Neural cell (in vitro differentiated cells): ENCODE results near the gene RNF217. TPM values are rescaled to one million over a fixed set of nuclear protein-coding genes. Genes with fewer than 3 reads are reported as not detected.
"Not testable (repeated sequence)": the region's sequence is repeated elsewhere in the genome, so short reads cannot be mapped to it uniquely, and the experiment has no call there.

Source experiments
- H2AFZ ChIP-seq: fragments of 200-600, 300-800 bp; sonication (generic), shearing (Covaris generic); 2 replicates; pipeline ENCODE4 v1.6.0; 2014; ENCODE audit warnings: low read depth, mild to moderate bottlenecking, antibody characterized with exemption, low read length, moderate library complexity
- H3F3A ChIP-seq: fragments of 200-600 bp; shearing (Covaris generic); 2 replicates; pipeline ENCODE4 v1.6.1; 2016; ENCODE audit warnings: mild to moderate bottlenecking, moderate library complexity, mixed read lengths, antibody characterized with exemption, low read length; ENCODE audit not compliant: insufficient read depth, poor library complexity, severe bottlenecking
- H3K27ac ChIP-seq: fragments of 200-600, 300-800 bp; sonication (generic), shearing (Covaris generic); 2 replicates; pipeline ENCODE4 v1.5.1; 2014; ENCODE audit warnings: mild to moderate bottlenecking, low read length, moderate library complexity
- H3K27me3 ChIP-seq: fragments of 300-800, 200-600 bp; sonication (generic), shearing (Covaris generic); 2 replicates; pipeline ENCODE4 v1.6.0; 2014; ENCODE audit warnings: mild to moderate bottlenecking, low read depth, low read length, moderate library complexity; ENCODE audit not compliant: insufficient read depth
- H3K36me3 ChIP-seq: fragments of 300-800, 200-600 bp; sonication (generic), shearing (Covaris generic); 2 replicates; pipeline ENCODE4 v1.5.1; 2014; ENCODE audit warnings: mild to moderate bottlenecking, antibody characterized with exemption, low read length, moderate library complexity; ENCODE audit not compliant: insufficient read depth
- H3K4me2 ChIP-seq: fragments of 300-800, 200-600 bp; sonication (generic), shearing (Covaris generic); 2 replicates; pipeline ENCODE4 v1.6.0; 2014; ENCODE audit warnings: mild to moderate bottlenecking, low read length
- H3K4me3 ChIP-seq: fragments of 300-800, 200-600 bp; sonication (generic), shearing (Covaris generic); 2 replicates; pipeline ENCODE4 v1.5.1; 2014; ENCODE audit warnings: mild to moderate bottlenecking, low read length, moderate library complexity
- H3K79me2 ChIP-seq: fragments of 200-600 bp; shearing (Covaris generic); replicated peaks from 2 replicates; pipeline ENCODE4 v1.6.0; 2014; ENCODE audit warnings: mild to moderate bottlenecking, low read length, moderate library complexity; ENCODE audit not compliant: insufficient read depth
- H3K9ac ChIP-seq: fragments of 300-800, 200-600 bp; sonication (generic), shearing (Covaris generic); 2 replicates; pipeline ENCODE4 v1.6.1; 2016; ENCODE audit warnings: mild to moderate bottlenecking, low read length, mixed read lengths
- H3K9me2 ChIP-seq: fragments of 200-600 bp; shearing (Covaris generic); 2 replicates; pipeline ENCODE4 v1.6.1; 2016; ENCODE audit warnings: mild to moderate bottlenecking, low read length, mixed read lengths; ENCODE audit not compliant: insufficient read depth
- H3K9me3 ChIP-seq: fragments of 200-600, 300-800 bp; sonication (generic), shearing (Covaris generic); 2 replicates; pipeline ENCODE4 v1.6.1; 2016; ENCODE audit warnings: mild to moderate bottlenecking, mixed run types, low read length, moderate library complexity, mixed read lengths
- H4K20me1 ChIP-seq: fragments of 200-600 bp; shearing (Covaris generic); 2 replicates; pipeline ENCODE4 v1.6.1; 2016; ENCODE audit warnings: mild to moderate bottlenecking, mixed run types; ENCODE audit not compliant: insufficient read depth
- EP300 ChIP-seq: fragments of 450-650 bp; conservative IDR thresholded peaks from 2 replicates; pipeline ENCODE4 v1.6.1; 2014; ENCODE audit warnings: antibody characterized with exemption, mild to moderate bottlenecking, moderate library complexity; ENCODE audit not compliant: poor library complexity, severe bottlenecking
- EZH2 ChIP-seq: fragments of 200-600, 300-800 bp; shearing (Covaris generic), sonication (generic); IDR thresholded peaks from 2 replicates; pipeline ENCODE4 v1.6.1; 2014; ENCODE audit warnings: antibody characterized with exemption, low read length, borderline replicate concordance, mild to moderate bottlenecking; ENCODE audit not compliant: insufficient read depth, poor library complexity, severe bottlenecking
- MXI1 ChIP-seq: fragments of 450-650 bp; conservative IDR thresholded peaks from 2 replicates; pipeline ENCODE4 v1.6.1; 2014; ENCODE audit warnings: antibody characterized with exemption, mild to moderate bottlenecking; ENCODE audit not compliant: poor library complexity, severe bottlenecking
- SMC3 ChIP-seq: fragments of 450-650 bp; conservative IDR thresholded peaks from 2 replicates; pipeline ENCODE4 v1.6.1; 2014; ENCODE audit warnings: antibody characterized with exemption, mild to moderate bottlenecking, moderate library complexity; ENCODE audit not compliant: poor library complexity
- TAF1 ChIP-seq: IDR thresholded peaks from 2 replicates; pipeline ENCODE4 v1.6.1; 2012; ENCODE audit warnings: low read depth
- polyA plus RNA-seq: library from polyadenylated mRNA; depleted of rRNA; stranded (reverse); fragments of >200 nt; gene quantifications from 2 replicates; pipeline ENCODE4 v1.2.3, GENCODE V29; 2014
- TF ChIP-seq, protein P1 (sequence below): IDR thresholded peaks from 2 replicates; pipeline ENCODE4 v1.6.1; 2012; ENCODE audit warnings: borderline replicate concordance
- TF ChIP-seq, protein P2 (sequence below): fragments of 450-650 bp; IDR thresholded peaks from 2 replicates; pipeline ENCODE4 v1.5.1; 2014; ENCODE audit warnings: antibody characterized with exemption, mild to moderate bottlenecking, moderate library complexity; ENCODE audit not compliant: poor library complexity, severe bottlenecking

Gene RNF217
- polyA plus RNA-seq, 1 donor from 2014 or later: 10.2 TPM

DNA sequence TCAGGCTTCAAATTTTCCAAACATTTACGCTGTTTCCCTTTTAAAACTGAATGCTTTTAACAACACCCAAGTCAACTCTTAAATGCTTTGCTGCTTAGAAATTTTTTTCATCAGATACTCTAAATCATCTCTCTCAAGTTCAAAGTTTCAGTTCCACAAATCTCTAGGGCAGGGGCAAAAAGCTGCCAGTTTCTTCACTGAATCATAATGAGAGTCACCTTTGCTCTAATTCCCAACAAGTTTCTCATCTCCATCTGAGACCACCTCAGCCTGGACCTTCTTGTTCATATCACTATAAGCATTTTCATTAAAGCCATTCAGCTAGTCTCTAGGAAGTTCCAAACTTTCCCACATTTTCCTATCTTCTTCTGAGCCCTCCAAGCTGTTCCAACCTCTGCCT lies 69.1 kb downstream of the RNF217 start:
- H4K20me1 ChIP-seq: no peaks in the 10 kb centered on the region
- no peaks in the 10 kb centered on the region for H3K79me2 ChIP-seq
- TF ChIP-seq, protein P1, sequence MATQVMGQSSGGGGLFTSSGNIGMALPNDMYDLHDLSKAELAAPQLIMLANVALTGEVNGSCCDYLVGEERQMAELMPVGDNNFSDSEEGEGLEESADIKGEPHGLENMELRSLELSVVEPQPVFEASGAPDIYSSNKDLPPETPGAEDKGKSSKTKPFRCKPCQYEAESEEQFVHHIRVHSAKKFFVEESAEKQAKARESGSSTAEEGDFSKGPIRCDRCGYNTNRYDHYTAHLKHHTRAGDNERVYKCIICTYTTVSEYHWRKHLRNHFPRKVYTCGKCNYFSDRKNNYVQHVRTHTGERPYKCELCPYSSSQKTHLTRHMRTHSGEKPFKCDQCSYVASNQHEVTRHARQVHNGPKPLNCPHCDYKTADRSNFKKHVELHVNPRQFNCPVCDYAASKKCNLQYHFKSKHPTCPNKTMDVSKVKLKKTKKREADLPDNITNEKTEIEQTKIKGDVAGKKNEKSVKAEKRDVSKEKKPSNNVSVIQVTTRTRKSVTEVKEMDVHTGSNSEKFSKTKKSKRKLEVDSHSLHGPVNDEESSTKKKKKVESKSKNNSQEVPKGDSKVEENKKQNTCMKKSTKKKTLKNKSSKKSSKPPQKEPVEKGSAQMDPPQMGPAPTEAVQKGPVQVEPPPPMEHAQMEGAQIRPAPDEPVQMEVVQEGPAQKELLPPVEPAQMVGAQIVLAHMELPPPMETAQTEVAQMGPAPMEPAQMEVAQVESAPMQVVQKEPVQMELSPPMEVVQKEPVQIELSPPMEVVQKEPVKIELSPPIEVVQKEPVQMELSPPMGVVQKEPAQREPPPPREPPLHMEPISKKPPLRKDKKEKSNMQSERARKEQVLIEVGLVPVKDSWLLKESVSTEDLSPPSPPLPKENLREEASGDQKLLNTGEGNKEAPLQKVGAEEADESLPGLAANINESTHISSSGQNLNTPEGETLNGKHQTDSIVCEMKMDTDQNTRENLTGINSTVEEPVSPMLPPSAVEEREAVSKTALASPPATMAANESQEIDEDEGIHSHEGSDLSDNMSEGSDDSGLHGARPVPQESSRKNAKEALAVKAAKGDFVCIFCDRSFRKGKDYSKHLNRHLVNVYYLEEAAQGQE: no peak
- TF ChIP-seq, protein P2, sequence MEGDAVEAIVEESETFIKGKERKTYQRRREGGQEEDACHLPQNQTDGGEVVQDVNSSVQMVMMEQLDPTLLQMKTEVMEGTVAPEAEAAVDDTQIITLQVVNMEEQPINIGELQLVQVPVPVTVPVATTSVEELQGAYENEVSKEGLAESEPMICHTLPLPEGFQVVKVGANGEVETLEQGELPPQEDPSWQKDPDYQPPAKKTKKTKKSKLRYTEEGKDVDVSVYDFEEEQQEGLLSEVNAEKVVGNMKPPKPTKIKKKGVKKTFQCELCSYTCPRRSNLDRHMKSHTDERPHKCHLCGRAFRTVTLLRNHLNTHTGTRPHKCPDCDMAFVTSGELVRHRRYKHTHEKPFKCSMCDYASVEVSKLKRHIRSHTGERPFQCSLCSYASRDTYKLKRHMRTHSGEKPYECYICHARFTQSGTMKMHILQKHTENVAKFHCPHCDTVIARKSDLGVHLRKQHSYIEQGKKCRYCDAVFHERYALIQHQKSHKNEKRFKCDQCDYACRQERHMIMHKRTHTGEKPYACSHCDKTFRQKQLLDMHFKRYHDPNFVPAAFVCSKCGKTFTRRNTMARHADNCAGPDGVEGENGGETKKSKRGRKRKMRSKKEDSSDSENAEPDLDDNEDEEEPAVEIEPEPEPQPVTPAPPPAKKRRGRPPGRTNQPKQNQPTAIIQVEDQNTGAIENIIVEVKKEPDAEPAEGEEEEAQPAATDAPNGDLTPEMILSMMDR: no peak
- TF ChIP-seq EZH2 (no peak), MXI1 (no peak), EP300 (no peak), TAF1 (no peak), SMC3 (no peak)
- H3K9ac ChIP-seq: no peak overlapping the region
- no peaks in the 10 kb centered on the region for H3K9me2 ChIP-seq
- H3F3A ChIP-seq: no peaks in the 10 kb centered on the region
- H3K27me3 ChIP-seq: no peaks in the 10 kb centered on the region
- no peaks in the 10 kb centered on the region for H3K36me3 ChIP-seq
- no peaks in the 10 kb centered on the region for H3K9me3 ChIP-seq
- no peak overlapping the region for H3K4me2 ChIP-seq
- no peak overlapping the region for H2AFZ ChIP-seq
- H3K4me3 ChIP-seq: no peak overlapping the region
- no peak overlapping the region for H3K27ac ChIP-seq

DNA sequence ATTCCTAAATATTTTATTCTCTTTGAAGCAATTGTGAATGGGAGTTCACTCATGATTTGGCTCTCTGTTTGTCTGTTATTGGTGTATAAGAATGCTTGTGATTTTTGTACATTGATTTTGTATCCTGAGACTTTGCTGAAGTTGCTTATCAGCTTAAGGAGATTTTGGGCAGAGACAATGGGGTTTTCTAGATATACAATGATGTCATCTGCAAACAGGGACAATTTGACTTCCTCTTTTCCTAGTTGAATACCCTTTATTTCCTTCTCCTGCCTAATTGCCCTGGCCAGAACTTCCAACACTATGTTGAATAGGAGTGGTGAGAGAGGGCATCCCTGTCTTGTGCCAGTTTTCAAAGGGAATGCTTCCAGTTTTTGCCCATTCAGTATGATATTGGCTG lies 72.7 kb downstream of the RNF217 start:
- not testable (repeated sequence) for H3K4me2 ChIP-seq, H3K9me2 ChIP-seq, H3K27ac ChIP-seq, H4K20me1 ChIP-seq, H3K9me3 ChIP-seq, H3K36me3 ChIP-seq, H3K4me3 ChIP-seq, H3K9ac ChIP-seq, H2AFZ ChIP-seq, H3K27me3 ChIP-seq, H3F3A ChIP-seq, H3K79me2 ChIP-seq

DNA sequence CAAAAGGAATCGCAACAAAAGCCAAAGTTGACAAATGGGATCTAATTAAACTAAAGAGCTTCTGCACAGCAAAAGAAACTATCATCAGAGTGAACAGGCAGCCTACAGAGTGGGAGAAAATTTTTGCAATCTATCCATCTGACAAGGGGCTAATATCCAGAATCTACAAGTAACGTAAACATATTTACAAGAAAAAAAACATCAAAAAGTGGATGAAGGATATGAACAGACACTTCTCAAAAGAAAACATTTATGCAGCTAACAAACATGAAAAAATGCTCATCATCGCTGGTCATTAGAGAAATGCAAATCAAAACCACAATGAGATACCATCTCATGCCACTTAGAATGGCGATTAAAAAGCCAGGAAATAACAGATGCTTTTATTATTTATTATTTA lies 74.2 kb downstream of the RNF217 start:
- not testable (repeated sequence) for H3K27me3 ChIP-seq, H3K4me3 ChIP-seq, H3K9me3 ChIP-seq, H3K36me3 ChIP-seq, H3K4me2 ChIP-seq, H4K20me1 ChIP-seq, H3K9me2 ChIP-seq, H2AFZ ChIP-seq, H3K9ac ChIP-seq, H3K27ac ChIP-seq, H3F3A ChIP-seq, H3K79me2 ChIP-seq
